ENCODE data around the gene RAD51B.

The RAD51B gene

GRCh38 chr14:68373847-68374444, 554.4 kb downstream of the RAD51B start:
- no peak for DNase-seq

- DNase-seq = no peak
Measured at GRCh38 chr14:68374682-68375081, 555.1 kb downstream of the RAD51B start.

GRCh38 chr14:68375376-68375775, 555.8 kb downstream of the RAD51B start:
- no peak for DNase-seq

DNA sequence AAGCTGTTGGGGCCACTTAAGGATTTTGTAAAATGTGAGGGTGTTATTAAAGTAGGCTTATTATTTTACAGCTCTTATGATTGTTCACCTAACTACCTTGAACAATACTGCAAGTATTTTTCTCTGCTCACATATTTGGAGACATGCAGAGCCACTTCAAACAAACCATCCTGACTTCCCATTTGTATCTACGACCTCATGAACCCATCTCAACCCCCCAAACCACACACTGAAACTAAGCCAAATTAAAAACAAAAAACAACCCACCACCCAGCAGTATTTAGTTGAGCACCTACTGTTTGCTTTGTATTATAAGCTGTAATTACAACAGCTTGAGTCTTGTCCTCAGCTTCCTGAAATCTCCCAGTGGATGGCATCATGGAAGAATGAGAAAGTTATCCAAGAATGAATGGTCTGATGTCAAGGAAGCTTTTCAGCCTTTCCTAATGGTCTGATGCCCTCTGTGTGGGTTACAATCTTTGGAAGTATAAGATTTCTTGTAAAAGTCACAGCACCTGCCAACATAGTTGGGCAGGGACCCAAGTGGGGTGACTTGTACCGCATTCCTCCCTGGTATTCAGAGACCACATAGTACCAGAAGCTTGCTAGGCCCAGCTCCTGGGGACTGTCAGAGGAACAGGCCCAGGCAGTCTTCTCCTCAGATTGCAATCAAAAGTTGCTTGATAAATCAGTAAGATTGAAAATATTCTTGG, 556.6 kb downstream of the RAD51B start:
- DNase-seq = no peak

DNA sequence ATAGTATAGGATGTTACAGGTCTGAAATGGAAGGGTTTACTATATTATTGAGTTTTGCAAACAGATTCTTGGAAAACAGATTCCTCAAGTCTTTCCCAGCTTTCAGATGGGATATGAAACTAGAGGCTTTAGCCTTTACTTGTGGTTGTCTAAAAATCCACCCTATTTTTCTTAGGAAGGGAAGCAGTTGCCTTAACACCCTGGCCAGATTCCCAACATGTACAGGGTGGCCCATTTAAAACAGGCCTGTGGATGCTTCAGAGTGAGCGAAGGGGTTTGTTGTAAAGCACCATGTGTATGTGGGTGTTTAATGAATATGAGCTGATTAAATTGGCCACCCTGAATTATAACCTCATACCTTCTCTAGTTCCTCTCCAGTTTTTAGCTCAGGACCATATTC, 557.4 kb downstream of the RAD51B start:
- DNase-seq = no peak

GRCh38 chr14:68377459-68377858, 557.9 kb downstream of the RAD51B start:
- DNase-seq = peak; percentile 32

DNA sequence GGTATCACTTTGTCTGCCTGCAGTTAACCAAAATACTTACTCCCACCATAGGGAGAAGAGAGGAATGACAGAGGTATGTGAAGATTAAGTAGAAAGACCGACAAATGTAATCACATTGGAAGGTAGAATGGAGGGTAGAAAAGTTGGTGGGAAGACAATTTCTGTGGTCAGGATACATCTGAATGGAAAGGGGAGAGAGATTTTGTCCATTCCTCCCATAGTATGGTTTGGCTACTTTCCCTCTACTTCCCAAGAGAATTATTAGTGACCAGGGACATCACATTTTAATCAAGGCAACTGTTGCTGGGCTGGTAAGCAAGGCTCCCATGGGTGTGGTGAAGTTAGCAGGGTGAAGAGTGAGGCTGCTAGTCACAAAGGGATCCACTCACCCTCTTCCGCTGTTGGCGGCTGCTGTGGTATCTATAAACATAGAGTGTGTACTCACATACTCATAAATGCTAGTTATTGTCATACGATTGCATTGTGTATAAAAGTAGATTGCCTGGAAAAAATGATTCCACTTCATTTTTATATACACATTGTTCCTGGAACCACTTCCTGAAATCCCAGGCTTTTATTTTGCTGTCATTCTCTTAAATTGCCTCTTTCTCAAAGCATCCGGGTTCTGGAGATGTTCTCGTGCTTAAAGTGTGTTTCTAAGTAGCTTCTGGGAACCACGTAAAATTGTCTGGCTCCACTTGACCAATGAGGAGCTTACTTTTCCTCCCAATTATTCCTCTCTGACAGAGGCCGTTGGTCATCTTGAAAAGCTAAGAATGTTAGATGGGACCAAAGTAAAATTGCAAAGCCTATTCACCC, 560.1 kb downstream of the RAD51B start:
- DNase-seq = no peak

- DNase-seq = no peak
Measured at GRCh38 chr14:68380329-68380741, 560.8 kb downstream of the RAD51B start.

DNA sequence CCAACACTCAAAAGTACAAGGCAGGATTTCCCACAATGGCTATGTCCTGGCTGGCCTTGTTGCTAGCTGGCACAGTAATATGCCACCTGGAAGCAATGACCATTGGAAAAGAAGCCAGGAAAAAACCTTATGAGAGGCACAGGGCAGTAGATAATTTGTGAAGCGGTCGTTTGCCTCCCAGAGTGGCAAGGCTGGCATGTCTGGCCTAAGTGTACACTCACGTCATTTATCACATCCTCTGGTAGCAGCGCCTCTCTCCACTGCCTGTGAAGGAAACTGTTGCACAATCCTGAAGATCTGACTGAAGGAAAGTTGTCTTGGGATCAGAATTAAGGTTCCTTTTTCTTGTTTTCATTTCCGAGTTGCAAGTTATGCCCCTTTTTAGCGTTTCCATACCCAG, 564.8 kb downstream of the RAD51B start:
- no peak for DNase-seq

- DNase-seq = peak; percentile 30
Measured at GRCh38 chr14:68384881-68385280, 565.3 kb downstream of the RAD51B start.

DNA sequence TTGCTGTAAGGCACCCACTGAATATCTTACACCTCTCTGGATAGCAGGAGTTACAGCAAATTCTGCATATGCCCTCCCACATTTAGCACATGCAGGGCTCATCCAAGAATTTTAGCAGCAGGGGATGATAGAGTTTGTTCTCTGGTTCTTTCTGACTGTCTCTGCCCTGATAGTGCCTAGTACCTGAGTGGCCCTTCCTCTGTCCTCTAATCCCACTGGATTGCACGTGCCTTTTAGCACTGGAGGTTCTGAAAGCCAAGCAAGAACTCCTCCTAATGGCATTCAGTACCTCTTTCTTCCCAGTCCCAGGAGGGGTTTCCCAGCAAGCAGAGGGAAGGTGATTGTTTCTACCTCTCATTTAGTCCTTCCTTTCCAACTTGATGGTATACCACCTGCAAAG, 566.9 kb downstream of the RAD51B start:
- DNase-seq = no peak

DNA sequence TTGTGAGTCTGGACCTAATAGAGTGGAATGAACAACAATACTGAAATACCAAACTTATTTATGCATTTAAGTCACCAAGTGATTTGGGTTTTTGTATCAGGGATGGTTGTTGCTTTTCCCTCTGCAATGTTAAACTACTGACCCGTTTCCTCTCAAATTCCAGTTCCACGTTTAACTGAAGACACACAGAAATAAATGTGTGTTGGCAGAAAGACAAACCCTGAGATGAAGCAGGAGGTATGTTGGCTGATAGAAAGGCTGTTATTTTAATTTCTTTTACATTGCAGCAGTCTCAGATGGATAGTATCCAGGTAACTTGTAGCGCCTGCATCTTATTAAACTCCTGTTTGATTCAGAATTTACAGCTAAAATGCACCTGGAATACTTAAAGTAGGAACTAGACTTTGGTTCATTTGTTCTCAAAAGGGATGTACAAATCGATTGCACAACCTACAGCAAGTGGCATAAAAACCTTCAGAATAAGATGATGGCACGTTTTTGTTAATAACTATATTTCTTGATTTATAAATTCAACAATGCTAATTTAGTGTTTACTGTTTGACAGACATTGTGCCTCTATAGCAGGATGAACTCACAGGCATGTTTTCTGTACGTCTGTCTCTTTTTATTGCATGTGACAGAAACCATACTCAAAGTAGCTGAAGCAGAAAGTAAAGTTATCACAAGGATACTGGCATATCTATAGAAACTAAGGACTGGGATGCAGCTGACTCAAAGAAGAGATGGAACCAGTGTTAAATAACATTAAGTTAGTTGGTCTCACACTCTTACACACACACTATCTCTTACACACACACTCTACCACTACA, 567.6 kb downstream of the RAD51B start:
- peak; percentile 21 for DNase-seq

- no peak for DNase-seq
Measured at GRCh38 chr14:68389943-68390342, 570.4 kb downstream of the RAD51B start.

GRCh38 chr14:68390741-68391140, 571.2 kb downstream of the RAD51B start:
- no peak for DNase-seq

DNA sequence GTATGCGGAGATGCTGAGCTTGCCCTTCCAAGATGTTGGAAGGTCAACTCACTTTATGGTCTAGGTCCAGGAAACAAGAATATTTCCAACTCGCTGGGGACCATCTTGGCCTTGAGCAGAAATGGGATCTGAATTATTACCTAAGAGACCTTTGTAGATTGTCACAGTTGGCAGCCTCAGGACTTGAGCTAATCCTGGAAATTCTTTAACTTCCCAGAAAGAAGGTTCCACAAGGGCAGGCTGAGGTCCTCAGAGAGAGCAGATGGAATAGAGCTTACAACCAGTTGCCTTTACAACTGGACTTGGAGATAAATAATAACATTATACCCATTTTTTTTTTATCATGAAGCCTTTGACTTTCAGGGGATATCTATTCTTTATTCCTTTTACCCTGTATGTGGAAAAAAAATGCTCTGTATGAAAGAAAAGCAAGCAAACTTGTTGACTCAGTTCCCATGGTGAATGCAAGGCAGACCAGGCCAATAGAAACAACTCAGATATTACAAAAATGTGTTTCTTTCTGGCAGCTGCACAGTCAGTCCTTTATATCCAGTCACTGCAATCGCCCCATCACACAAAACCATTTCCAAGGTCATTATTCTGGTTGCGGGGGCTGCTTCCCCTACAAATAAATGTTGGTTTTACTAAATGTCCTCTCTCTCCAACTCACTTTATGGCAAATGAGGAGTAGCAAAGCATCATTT, 571.9 kb downstream of the RAD51B start:
- no peak for DNase-seq

DNA sequence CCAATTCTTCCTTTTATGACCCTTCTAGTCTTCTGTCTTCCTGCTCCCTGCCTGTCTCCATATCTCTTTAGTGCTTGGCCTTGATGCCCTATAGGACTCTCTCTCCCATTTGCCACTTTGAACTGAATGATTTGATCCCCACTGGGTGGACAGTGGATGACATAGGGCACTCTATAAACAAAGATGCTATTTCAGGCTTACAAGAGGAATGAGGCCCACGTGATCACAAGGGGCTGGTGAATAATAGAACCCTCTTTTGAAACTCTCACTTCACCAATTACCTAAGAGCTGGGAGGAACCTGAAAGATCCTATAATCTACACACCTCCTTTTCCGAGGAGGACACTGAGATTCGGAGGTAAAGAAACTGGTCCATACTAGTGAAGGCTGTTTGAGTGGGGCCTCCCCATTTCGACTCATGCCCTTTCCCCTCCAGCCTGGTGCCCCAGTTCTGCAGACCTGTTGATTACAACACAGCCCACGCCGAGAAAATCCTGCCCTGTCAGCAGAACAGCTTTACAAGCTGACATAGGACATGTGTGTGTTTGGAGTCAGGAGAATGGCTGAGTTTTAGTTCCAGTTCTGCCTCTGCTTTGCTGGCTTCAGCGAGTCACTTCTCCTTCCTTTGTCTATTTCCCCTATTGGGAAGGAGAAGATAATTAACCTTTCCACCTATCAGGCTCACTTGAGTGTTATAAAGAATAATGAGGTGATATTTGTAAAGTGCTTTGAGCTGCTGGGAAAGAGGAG, 573.0 kb downstream of the RAD51B start:
- peak; percentile 49 for DNase-seq

DNA sequence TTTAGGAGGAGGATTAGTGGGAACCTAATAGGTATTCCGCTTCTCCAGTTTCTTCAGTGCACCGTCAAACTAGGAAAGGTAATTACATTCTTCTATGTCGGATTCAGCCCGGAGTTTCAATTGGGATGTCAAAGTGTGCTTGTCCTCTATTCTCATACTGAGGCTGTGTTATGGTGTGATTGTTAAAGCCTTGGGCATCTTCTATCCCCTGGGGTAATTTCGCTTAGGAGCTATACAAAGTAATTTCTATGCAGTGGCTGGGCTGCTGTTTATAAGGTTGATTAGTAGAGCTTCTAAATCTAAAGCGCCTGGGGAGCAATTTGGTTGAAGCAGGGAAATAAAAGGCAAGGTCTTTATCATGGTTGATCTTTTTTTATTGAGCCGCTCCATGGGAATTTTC, 573.7 kb downstream of the RAD51B start:
- no peak for DNase-seq

GRCh38 chr14:68394118-68394763, 574.7 kb downstream of the RAD51B start:
- peak; percentile 21 for DNase-seq

GRCh38 chr14:68394764-68395143, 575.2 kb downstream of the RAD51B start:
- DNase-seq = peak; percentile 74

- peak; percentile 9 for DNase-seq
Measured at GRCh38 chr14:68395604-68396003, 576.0 kb downstream of the RAD51B start.

GRCh38 chr14:68396461-68396860, 576.9 kb downstream of the RAD51B start:
- DNase-seq = no peak
